NCI-H345 treated with DMSO at 0.1 percent for 48 hours (cell line): ENCODE results near the gene NCAM1.
"Not testable (repeated sequence)": the region's sequence is repeated elsewhere in the genome, so short reads cannot be mapped to it uniquely, and the experiment has no call there.

Experiments used
- DNase-seq: peaks from one replicate; lab custom pipeline; 2025; ENCODE audit not compliant: unreplicated experiment; lab: John Stamatoyannopoulos, UW

Gene NCAM1

GRCh38 chr11:113296447-113297205, 335.4 kb downstream of the NCAM1 start:
- no peak for DNase-seq

DNA sequence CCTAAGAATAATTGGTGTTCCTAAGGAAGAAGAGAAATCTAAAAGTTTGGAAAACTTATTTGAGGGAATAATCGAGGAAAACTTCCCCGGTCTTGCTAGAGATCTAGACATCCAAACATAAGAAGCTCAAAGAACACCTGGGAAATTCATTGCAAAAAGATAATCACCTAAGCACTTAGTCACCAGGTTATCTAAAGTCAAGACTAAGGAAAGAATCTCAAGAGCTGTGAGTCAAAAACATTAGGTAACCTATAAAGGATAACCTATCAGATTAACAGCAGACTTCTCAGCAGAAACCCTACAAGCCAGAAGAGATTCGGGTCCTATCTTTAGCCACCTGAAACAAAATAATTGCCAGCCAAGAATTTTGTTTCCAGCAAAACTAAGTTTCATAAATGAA, 337.3 kb downstream of the NCAM1 start:
- not testable (repeated sequence) for DNase-seq

DNA sequence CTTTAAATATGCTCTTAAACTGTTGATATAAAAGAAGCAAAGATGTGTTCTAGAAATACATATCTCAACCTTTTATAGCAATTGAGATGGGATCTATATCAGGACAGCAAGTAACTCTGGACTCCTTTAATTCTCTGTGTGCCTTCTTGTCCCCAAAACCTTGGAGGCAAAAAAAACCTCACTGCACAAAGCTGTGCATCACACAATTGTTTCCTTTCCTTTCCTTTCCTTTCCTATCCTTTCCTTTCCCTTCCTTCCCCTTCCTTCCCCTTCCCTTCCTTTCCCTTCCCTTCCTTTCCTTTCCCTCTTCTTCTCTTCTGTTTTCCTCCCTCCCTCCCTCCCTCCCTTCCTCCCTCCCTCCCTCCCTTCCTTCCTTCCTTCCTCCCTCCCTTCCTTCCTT, 343.7 kb downstream of the NCAM1 start:
- no peak for DNase-seq

GRCh38 chr11:113305440-113306336, 344.5 kb downstream of the NCAM1 start:
- DNase-seq: peak; percentile 61

DNA sequence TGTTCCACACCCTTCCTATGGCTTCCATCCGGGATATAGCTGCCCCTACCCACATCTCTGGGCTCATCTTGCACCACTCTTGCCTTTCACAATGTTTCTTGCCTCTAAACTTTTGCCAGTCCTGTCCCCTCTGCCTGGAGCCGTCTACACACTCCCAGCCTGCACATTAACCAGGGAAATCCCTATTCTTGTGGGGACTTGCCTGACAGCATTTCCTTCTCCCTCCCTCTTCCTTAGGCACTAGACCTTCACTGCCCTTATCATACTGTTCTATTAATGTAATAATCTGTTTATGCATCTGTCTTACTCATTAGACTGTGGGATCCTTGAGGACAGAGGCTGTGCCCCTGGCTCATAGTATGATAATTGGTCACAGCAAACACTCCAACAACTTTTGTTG, 347.4 kb downstream of the NCAM1 start:
- DNase-seq: no peak

GRCh38 chr11:113311536-113311935, 350.3 kb downstream of the NCAM1 start:
- DNase-seq: no peak

GRCh38 chr11:113313601-113314000, 352.4 kb downstream of the NCAM1 start:
- no peak for DNase-seq

DNA sequence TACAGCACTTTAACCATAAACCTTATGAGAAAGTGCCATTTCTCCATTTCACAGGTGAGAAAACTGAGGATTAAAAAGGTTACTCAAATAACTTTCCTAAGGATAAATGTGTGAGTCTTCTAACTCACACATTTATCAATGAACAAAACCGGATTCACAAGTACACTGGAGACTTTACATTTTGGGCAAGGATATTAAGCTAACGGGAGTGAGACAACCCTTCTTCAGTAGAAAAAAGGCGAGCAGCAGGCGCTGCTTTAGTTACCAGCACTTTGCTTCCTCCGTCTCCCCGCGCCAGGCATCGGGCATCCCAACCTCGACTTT, 352.8 kb downstream of the NCAM1 start:
- no peak for DNase-seq

DNA sequence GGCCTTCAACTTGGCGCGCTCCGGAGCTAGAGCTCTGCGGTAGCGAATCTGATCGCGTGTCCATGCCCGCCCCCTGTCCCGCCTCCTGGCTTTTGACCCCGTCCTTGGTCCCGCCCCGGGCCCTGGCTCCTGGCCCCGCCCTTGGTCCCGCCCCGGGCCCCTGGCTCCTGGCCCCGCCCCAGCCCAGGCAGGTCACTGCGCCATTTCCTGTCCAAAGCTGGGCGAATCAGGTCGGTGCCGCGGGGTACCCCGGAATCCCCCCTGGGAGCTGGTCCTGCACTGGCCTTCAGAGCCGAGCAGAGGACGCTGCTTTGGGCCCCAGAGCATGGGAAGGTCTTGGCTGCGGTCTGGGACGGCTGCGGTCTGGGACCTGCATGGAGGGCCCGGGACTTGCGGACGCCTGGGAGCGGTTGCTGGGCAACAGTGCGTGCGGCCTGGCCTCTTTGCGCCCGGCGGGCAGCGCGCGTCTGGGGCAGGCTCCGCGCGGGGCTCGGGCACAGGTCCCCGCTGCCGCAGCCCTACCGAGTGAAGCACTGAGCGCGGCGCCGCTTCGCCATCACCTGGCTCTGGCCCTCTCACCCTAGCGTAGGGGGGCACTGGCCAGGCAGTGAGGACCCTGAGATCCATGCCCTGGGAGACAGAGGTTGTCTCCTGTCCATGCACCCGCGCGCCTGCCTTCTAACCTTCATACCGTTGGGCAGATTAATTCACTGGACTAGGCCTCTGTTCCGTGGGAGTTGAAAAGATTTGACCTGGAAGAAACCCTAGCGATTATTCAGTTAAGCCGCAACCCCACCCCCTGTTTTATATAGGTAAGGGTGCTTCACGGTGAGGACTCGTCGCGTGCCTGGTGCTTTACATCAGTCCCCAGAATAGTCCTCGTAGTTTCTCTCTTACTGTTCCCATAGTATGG, 353.4 kb downstream of the NCAM1 start, which contains the start of gene TTC12:
Gene TTC12 (plus strand): TSS at position 195 of the 913 bp plus-strand sequence. CDS start 1,675 bp downstream, outside the sequence.
- DNase-seq: peak; percentile 56

DNA sequence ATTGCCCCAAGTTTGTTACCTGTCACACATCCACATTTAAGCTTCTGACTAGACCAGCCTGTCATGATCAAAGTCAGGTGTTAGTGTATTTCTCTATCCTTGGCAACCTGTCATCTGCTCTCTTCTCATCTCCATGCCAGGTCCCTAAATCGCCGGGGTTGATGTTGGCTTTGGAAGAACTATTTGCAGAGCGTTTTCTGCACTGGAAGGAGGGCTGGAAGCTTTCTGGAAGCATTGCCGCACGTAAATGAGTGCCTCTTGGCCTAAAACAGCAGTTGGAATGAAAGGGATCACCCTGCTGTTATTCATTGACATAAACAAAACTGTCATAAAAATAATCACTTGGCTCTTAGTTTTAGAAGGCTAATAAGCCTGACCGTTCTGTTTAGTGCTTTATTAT, 354.6 kb downstream of the NCAM1 start:
- no peak for DNase-seq

DNA sequence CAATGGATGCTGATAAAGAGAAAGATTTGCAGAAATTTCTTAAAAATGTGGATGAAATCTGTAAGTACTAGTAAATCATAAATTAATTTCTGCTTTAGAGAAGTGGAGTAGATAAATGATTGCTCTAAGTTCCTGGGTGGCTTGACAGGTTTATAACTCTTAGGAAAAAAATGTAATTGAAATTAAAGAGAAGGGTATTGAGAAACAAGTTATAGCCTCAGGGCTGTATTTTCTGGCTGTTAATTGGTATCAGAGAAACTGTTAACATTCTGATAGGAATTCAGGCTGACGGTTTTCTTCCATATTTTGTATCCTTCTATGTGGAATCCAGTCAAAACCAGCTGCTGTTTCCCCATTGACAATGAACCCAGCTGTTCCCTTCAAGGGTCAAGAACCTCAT, 355.0 kb downstream of the NCAM1 start:
- no peak for DNase-seq

GRCh38 chr11:113317339-113317738, 356.1 kb downstream of the NCAM1 start:
- peak; percentile 82 for DNase-seq

- DNase-seq: no peak
These were observed 357.9 kb downstream of the NCAM1 start for GRCh38 chr11:113319085-113319484.

GRCh38 chr11:113322158-113322557, 360.9 kb downstream of the NCAM1 start:
- no peak for DNase-seq

- DNase-seq: no peak
These were observed 363.0 kb downstream of the NCAM1 start for GRCh38 chr11:113324250-113324649.
